Nephron (organoid): ENCODE data around the gene BRD4.

Experiments used
- H3K27ac Mint-ChIP-seq, 3 experiments: 2 replicates each; pipeline ENCODE4 v1.8.0; 2020; ENCODE audit warnings: mixed read lengths in 3 of 3, mild to moderate bottlenecking in 2 of 3, moderate library complexity in 1 of 3
- H3K27me3 Mint-ChIP-seq: 2 replicates; pipeline ENCODE4 v1.8.0; 2021; ENCODE audit warnings: low read depth, mild to moderate bottlenecking, moderate library complexity, mixed read lengths
- H3K36me3 Mint-ChIP-seq: 2 replicates; pipeline ENCODE4 v1.8.0; 2020; ENCODE audit warnings: low read depth, mixed read lengths
- H3K4me1 Mint-ChIP-seq: 2 replicates; pipeline ENCODE4 v1.8.0; 2020; ENCODE audit warnings: mixed read lengths
- H3K4me3 Mint-ChIP-seq, 3 experiments: 2 replicates each; pipeline ENCODE4 v1.8.0; 2020; ENCODE audit warnings: mild to moderate bottlenecking in 3 of 3, mixed read lengths in 3 of 3, moderate library complexity in 2 of 3
- H3K9me3 Mint-ChIP-seq: 2 replicates; pipeline ENCODE4 v1.8.0; 2020; ENCODE audit warnings: mixed read lengths
- TF ChIP-seq, protein P1 (sequence below), 3 experiments: fragments of 200-600 bp; sonication (generic); IDR thresholded peaks; one replicate each; pipeline ENCODE4 v1.5.0; 2021; ENCODE audit warnings: antibody characterized with exemption in 3 of 3; ENCODE audit not compliant: unreplicated experiment in 3 of 3

Gene BRD4

DNA sequence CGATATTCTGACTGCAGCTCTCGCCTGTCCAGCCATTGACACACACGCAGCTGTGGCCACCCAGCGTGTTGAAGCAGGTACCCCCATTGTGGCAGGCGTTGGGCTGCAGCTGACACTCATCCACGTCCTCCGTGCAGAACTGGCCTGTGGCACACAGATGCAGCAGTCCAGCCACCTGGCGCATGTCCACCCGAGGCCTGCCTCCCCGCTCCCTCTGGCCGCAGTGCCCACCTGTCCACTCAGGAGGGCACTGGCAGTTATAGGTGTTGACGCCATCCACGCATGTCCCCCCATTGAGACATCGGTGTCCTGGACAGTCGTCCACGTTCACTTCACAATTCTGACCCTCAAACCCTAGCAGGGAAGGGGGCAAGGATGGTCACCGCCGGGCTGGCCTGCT lies 140.8 kb downstream of the BRD4 start:
- TF ChIP-seq, protein P1, sequence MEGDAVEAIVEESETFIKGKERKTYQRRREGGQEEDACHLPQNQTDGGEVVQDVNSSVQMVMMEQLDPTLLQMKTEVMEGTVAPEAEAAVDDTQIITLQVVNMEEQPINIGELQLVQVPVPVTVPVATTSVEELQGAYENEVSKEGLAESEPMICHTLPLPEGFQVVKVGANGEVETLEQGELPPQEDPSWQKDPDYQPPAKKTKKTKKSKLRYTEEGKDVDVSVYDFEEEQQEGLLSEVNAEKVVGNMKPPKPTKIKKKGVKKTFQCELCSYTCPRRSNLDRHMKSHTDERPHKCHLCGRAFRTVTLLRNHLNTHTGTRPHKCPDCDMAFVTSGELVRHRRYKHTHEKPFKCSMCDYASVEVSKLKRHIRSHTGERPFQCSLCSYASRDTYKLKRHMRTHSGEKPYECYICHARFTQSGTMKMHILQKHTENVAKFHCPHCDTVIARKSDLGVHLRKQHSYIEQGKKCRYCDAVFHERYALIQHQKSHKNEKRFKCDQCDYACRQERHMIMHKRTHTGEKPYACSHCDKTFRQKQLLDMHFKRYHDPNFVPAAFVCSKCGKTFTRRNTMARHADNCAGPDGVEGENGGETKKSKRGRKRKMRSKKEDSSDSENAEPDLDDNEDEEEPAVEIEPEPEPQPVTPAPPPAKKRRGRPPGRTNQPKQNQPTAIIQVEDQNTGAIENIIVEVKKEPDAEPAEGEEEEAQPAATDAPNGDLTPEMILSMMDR (IDR thresholded peaks at IDR 0.05; ENCODE audit: unreplicated experiment in 3 of 3): no peak
- Mint-ChIP-seq H3K36me3 (peaks cover 69% of the 10 kb centered on the region), H3K27ac (no peak overlapping the region), H3K4me3 (no peak overlapping the region), H3K27me3 (peaks cover 4% of the 10 kb centered on the region), H3K9me3 (no peaks in the 10 kb centered on the region), H3K4me1 (peaks cover 15% of the 10 kb centered on the region)

DNA sequence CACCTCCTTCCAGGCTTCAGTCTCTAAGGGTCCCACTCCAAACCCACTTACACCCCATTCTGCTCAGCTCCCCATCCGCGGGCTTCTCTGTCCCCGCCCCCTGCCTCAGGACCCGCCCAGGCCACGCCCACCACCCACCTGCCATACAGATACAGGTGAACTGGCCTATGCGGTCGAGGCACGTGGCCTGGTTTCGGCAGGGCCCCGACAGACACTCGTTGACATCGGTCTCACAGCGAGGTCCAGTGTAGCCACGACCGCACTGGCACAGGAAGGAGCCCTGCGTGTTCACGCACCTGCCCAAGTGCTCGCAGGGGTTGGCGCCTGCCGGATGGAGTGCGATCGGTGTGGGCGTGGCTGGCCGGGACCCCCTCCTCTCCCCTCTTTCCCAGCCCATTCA lies 143.5 kb downstream of the BRD4 start:
- Mint-ChIP-seq H3K27ac (no peak overlapping the region), H3K4me3 (no peak overlapping the region), H3K36me3 (peaks cover 81% of the 10 kb centered on the region)

DNA sequence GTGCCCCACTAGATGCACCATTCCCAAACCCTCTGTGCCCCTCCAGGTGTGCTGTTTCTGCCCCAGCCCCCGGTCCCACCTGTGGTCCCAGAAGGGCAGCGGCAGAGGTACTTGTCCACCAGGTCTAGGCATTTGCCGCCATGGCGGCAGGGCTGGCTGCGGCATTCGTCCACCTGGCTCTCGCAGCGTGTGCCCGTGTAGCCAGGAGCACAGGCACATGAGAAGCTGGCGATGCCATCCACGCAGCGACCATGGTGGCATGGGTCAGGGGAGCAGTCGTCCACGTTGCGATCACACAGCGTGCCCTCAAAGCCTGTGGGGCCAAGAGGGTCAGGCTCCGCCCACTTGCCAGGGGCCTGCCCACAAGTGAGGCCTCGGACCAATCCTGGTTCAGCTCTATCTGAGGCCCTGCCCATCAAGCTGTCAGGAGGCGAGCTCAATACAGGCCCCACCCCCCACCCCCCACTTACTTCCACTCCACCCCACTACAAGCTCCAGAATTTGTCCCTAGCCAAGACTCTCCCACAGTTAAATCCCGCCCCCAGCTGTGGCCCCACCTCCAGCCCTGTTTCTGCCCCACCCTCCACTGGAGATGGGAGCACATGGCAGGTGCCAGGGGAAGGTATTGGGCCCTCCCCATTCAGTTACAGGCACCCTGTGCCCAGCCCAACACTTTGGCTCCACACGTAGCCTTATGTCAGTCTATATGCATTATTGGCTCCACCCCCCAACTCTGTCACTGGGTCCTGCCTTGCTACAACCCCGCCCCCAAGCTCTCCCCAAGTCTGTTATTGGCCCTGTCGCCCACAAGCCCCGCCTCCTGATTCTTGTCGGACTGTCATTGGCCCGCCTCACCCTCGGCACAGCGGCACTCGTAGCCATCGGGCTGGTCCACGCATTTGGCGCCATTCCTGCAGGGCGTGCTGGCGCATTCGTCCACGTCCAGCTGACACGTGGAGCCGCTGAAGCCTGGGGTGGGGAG lies 145.0 kb downstream of the BRD4 start:
- no peaks in the 10 kb centered on the region for H3K4me1 Mint-ChIP-seq
- no peak overlapping the region for H3K27ac Mint-ChIP-seq
- TF ChIP-seq, protein P1 (IDR thresholded peaks at IDR 0.05; ENCODE audit: unreplicated experiment in 3 of 3): no peak
- H3K27me3 Mint-ChIP-seq: peaks cover 4% of the 10 kb centered on the region
- no peaks in the 10 kb centered on the region for H3K9me3 Mint-ChIP-seq
- no peak overlapping the region for H3K4me3 Mint-ChIP-seq
- peaks cover 78% of the 10 kb centered on the region for H3K36me3 Mint-ChIP-seq

More for the DNA sequence above, 143.5 kb downstream of the BRD4 start:
- H3K4me1 Mint-ChIP-seq: no peaks in the 10 kb centered on the region
- TF ChIP-seq, protein P1 (IDR thresholded peaks at IDR 0.05; ENCODE audit: unreplicated experiment in 3 of 3): no peak
- H3K27me3 Mint-ChIP-seq: peaks cover 4% of the 10 kb centered on the region
- no peaks in the 10 kb centered on the region for H3K9me3 Mint-ChIP-seq
